Peyer's patch (tissue), 4 donors: ENCODE measurements around the gene KITLG. TPM values are rescaled to one million over a fixed set of nuclear protein-coding genes. Genes with fewer than 3 reads are reported as not detected.

Source experiments
- DNase-seq, 3 donors: peaks; one replicate each; pipeline ENCODE4 v3.0.0-alpha.2; 2017 to 2019
- H3K27ac ChIP-seq, 4 donors: fragments of 200-600 bp; sonication (generic); one replicate each; pipeline ENCODE4 v1.5.1; 2016 to 2019
- H3K27me3 ChIP-seq, 2 donors: fragments of 200-600 bp; sonication (generic); one replicate each; pipeline ENCODE4 v1.5.1; 2019
- H3K36me3 ChIP-seq, 3 donors: fragments of 200-600 bp; sonication (generic); one replicate each; pipeline ENCODE4 v1.5.1; 2016 to 2019
- H3K4me1 ChIP-seq, 4 donors: fragments of 200-600 bp; sonication (generic); one replicate each; pipeline ENCODE4 v1.5.1; 2016 to 2019
- H3K4me3 ChIP-seq, 4 donors: fragments of 200-600 bp; sonication (generic); 1 replicate in 3 of 4; 2 replicates in 1 of 4; pipeline ENCODE4 v1.5.1; 2016 to 2019; ENCODE audit warnings: mild to moderate bottlenecking in 1 of 4
- H3K9me3 ChIP-seq, 4 donors: fragments of 200-600 bp; sonication (generic); one replicate each; pipeline ENCODE4 v1.5.1; 2016 to 2019; ENCODE audit warnings: mild to moderate bottlenecking in 1 of 4
- CTCF ChIP-seq, 6 experiments: fragments of 450-650 bp in 4 of 6; fragments of 200-600 bp in 2 of 6; sonication (generic) in 1 of 6; IDR thresholded peaks; one replicate each; pipeline ENCODE4 v1.5.1; 2017 to 2019; ENCODE audit warnings: antibody characterized with exemption in 6 of 6, mild to moderate bottlenecking in 3 of 6, moderate library complexity in 1 of 6
- POLR2A ChIP-seq, 2 donors: fragments of 450-650 bp; IDR thresholded peaks; one replicate each; pipeline ENCODE4 v1.5.1; 2017; ENCODE audit warnings: antibody characterized with exemption in 2 of 2, mild to moderate bottlenecking in 2 of 2, moderate library complexity in 2 of 2
- total RNA-seq, 4 donors: library from RNA; depleted of rRNA; stranded (reverse); fragments of >200 nt; gene quantifications; one replicate each; pipeline ENCODE4 v1.1.0, GENCODE V29; 2016

The KITLG gene
- total RNA-seq, 4 donors from 2014 or later: 5.2 to 29.7 (median 9.3) TPM

DNA sequence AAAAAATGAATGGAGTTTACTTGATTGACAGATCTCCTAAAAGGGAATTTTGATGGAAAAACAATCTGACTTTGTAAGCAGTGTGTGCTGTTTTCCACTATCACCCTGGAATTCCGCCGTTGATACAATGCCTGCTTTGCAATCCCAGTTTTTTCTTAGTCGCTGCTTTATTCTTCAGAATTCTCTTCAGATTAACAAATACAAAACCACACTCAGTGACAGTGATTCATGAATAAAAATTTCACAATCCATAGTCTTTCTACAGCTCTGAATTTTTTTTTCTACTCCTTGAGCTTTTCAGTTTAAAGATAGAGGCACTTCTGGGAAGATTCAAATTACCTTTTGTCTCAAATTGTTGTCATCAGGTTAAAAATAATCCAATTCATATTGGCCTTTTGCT is 44.6 kb upstream of the KITLG start:
- TF ChIP-seq CTCF (IDR thresholded peaks at IDR 0.05): no peak
- TF ChIP-seq POLR2A (IDR thresholded peaks at IDR 0.05): no peak
- Histone ChIP-seq H3K36me3 (no peaks in the 10 kb centered on the region), H3K27me3 (no peaks in the 10 kb centered on the region), H3K9me3 (no peaks in the 10 kb centered on the region), H3K4me3 (no peak overlapping the region), H3K4me1 (no peaks in the 10 kb centered on the region), H3K27ac (no peak overlapping the region)
- no peak for DNase-seq

- no peak for DNase-seq
- H3K4me3 ChIP-seq: no peak overlapping the region
These were observed 43.7 kb upstream of the KITLG start for GRCh38 chr12:88623777-88624548.

DNA sequence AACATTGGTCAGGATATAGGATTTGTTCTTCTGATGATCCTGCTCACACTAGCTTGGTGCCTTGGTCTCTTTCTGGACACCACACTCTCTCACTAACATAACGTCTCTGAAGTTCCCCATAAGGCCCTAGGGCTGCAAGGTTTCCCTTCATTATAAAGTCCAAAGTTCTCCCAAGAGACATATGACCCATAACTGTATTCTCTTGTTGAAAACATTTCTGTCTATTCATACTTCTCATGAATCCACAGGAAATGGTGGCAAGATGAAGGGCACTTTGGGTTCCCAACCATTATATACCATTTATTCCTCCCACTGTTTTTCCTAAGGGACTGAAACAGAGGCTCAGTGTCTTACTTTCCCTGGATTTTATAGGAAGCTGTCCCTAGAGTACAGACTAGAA is 37.1 kb upstream of the KITLG start:
- no peak for TF ChIP-seq CTCF (IDR thresholded peaks at IDR 0.05)
- TF ChIP-seq POLR2A (IDR thresholded peaks at IDR 0.05): no peak
- Histone ChIP-seq H3K4me1 (no peaks in the 10 kb centered on the region), H3K9me3 (no peaks in the 10 kb centered on the region), H3K27me3 (no peaks in the 10 kb centered on the region), H3K27ac (no peak overlapping the region), H3K36me3 (no peaks in the 10 kb centered on the region), H3K4me3 (no peak overlapping the region)
- DNase-seq: no peak

More at GRCh38 chr12:88623777-88624548, 43.7 kb upstream of the KITLG start:
- H3K4me1 ChIP-seq: no peaks in the 10 kb centered on the region
- H3K27me3 ChIP-seq: no peaks in the 10 kb centered on the region
- H3K27ac ChIP-seq: no peak overlapping the region
- H3K36me3 ChIP-seq: no peaks in the 10 kb centered on the region
- TF ChIP-seq POLR2A (IDR thresholded peaks at IDR 0.05) (no peak), CTCF (IDR thresholded peaks at IDR 0.05) (no peak)
- H3K9me3 ChIP-seq: no peaks in the 10 kb centered on the region

DNA sequence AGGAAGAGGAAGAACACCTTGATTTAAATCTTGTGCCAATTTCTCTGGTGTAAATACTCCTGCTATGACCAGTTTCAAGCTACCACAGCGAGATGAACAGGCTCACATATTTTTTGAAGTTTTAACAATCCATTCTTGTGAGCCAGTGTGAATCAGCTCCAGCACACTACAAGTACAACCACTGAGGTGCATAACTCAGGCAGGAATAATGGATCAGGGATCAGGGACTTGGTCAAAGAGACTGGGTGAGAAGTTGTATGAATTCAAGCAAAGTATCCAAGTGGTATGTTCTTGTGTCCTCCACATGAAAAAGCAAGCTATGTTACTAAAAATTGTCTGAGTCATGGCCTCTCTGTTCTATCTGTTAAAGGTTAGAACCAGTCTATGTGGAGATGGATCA is 35.2 kb upstream of the KITLG start:
- DNase-seq: no peak
- H3K4me1 ChIP-seq: no peaks in the 10 kb centered on the region
- no peaks in the 10 kb centered on the region for H3K27me3 ChIP-seq
- TF ChIP-seq POLR2A (IDR thresholded peaks at IDR 0.05) (no peak), CTCF (IDR thresholded peaks at IDR 0.05) (no peak)
- H3K36me3 ChIP-seq: no peaks in the 10 kb centered on the region
- H3K9me3 ChIP-seq: no peaks in the 10 kb centered on the region
- no peak overlapping the region for H3K4me3 ChIP-seq
- no peak overlapping the region for H3K27ac ChIP-seq

DNA sequence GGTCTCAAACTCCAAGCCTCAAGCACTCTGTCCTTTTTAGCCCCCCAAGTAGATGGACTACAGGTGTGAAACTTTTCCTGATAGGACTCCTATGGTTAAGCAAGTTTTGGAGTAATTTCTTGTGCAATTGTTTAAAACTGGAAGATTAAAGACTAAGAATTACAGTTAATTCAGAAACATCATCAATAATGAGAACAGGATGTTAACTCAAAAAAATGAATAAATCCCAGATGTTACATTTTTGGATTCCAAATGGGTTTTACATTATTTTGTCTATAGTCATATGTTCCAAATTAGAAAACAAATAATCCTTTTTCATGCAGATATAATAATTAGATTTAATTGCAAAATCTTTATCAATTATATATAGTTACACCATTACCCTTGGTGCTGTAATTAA is 24.4 kb upstream of the KITLG start:
- no peaks in the 10 kb centered on the region for H3K36me3 ChIP-seq
- no peak for DNase-seq
- H3K9me3 ChIP-seq: no peaks in the 10 kb centered on the region
- no peak for TF ChIP-seq POLR2A (IDR thresholded peaks at IDR 0.05)
- TF ChIP-seq CTCF (IDR thresholded peaks at IDR 0.05): no peak
- H3K27ac ChIP-seq: no peak overlapping the region
- H3K4me1 ChIP-seq: no peaks in the 10 kb centered on the region
- H3K4me3 ChIP-seq: no peak overlapping the region
- H3K27me3 ChIP-seq: no peaks in the 10 kb centered on the region
